Stimulated activated CD8-positive, alpha-beta memory T cell treated with anti-CD3 and anti-CD28 coated beads, Interleukin-12 subunit alpha, Interleukin-12 subunit beta, amount 100 ng/mL, for 4 hours (primary cell): Measurements from ENCODE around the gene SLC6A6.

ENCODE experiments used
- DNase-seq: peaks from one replicate; pipeline ENCODE4 v3.0.0-alpha.2; 2020; ENCODE audit warnings: low read depth

SLC6A6 gene

GRCh38 chr3:14470461-14470860, 68.1 kb downstream of the SLC6A6 start:
- no peak for DNase-seq

- DNase-seq: no peak
These were observed 68.6 kb downstream of the SLC6A6 start for GRCh38 chr3:14471016-14471415.

- no peak for DNase-seq
These were observed 69.3 kb downstream of the SLC6A6 start for GRCh38 chr3:14471690-14472089.

- DNase-seq: no peak
These were observed 70.3 kb downstream of the SLC6A6 start for GRCh38 chr3:14472471-14473351.

GRCh38 chr3:14473411-14473891, 71.0 kb downstream of the SLC6A6 start:
- DNase-seq: no peak

GRCh38 chr3:14474363-14475081, 72.1 kb downstream of the SLC6A6 start:
- no peak for DNase-seq

- no peak for DNase-seq
These were observed 73.2 kb downstream of the SLC6A6 start for GRCh38 chr3:14475621-14476020.

- DNase-seq: no peak
These were observed 74.3 kb downstream of the SLC6A6 start for GRCh38 chr3:14476583-14477265.

GRCh38 chr3:14477311-14477935, 75.0 kb downstream of the SLC6A6 start:
- no peak for DNase-seq

GRCh38 chr3:14478956-14479550, 76.6 kb downstream of the SLC6A6 start:
- no peak for DNase-seq

GRCh38 chr3:14479591-14479990, 77.2 kb downstream of the SLC6A6 start:
- DNase-seq: no peak

GRCh38 chr3:14480207-14481017, 78.0 kb downstream of the SLC6A6 start:
- DNase-seq: no peak

GRCh38 chr3:14481018-14481645, 78.7 kb downstream of the SLC6A6 start:
- DNase-seq: no peak

GRCh38 chr3:14481646-14482036, 79.2 kb downstream of the SLC6A6 start:
- no peak for DNase-seq

- no peak for DNase-seq
These were observed 79.9 kb downstream of the SLC6A6 start for GRCh38 chr3:14482271-14482721.

- DNase-seq: no peak
These were observed 80.9 kb downstream of the SLC6A6 start for GRCh38 chr3:14483286-14483685.

GRCh38 chr3:14484741-14485140, 82.3 kb downstream of the SLC6A6 start:
- DNase-seq: no peak

- no peak for DNase-seq
These were observed 83.6 kb downstream of the SLC6A6 start for GRCh38 chr3:14485981-14486380.

GRCh38 chr3:14486460-14486859, 84.1 kb downstream of the SLC6A6 start:
- DNase-seq: no peak

GRCh38 chr3:14487086-14487485, 84.7 kb downstream of the SLC6A6 start:
- no peak for DNase-seq
